Brain microvascular endothelial cell (primary cell): Measurements from ENCODE around the gene CRYBG3.

Experiments
- DNase-seq: peaks from one replicate; pipeline ENCODE4 v3.0.0-alpha.2; 2020
- H3K27ac ChIP-seq: fragments of 250-450 bp; sonication (Bioruptor Pico); 2 replicates; pipeline ENCODE4 v1.5.1; 2020; ENCODE audit warnings: mild to moderate bottlenecking, moderate library complexity
- H3K27me3 ChIP-seq: fragments of 250-450 bp; sonication (Bioruptor Pico); replicated peaks from 2 replicates; pipeline ENCODE4 v1.5.1; 2020; ENCODE audit warnings: mild to moderate bottlenecking
- H3K36me3 ChIP-seq: fragments of 250-450 bp; sonication (Bioruptor Pico); replicated peaks from 2 replicates; pipeline ENCODE4 v1.5.1; 2020; ENCODE audit warnings: mild to moderate bottlenecking
- H3K4me3 ChIP-seq: 2 replicates; pipeline ENCODE4 v1.5.1; 2011; ENCODE audit warnings: low read depth, mild to moderate bottlenecking, control low read depth, low read length, moderate library complexity
- in situ Hi-C: cut with HindIII; loops from 2 replicates; pipeline ENCODE4 v1.10.0; 2017; ENCODE audit warnings: low sequenced_read_pairs, low pct_ligation_motif_present
- TF ChIP-seq, protein P1 (sequence below): IDR thresholded peaks from 2 replicates; pipeline ENCODE4 v1.5.1; 2011; ENCODE audit warnings: low read depth, mild to moderate bottlenecking, moderate library complexity, low read length, control low read depth, inconsistent platforms; ENCODE audit errors: missing control alignments

CRYBG3 gene

GRCh38 chr3:97916576-97916975 is 94.8 kb downstream of the CRYBG3 start:
- DNase-seq = no peak
- no peaks in the 10 kb centered on the region for H3K27me3 ChIP-seq

GRCh38 chr3:97917813-97918536 is 96.2 kb downstream of the CRYBG3 start:
- Histone ChIP-seq H3K36me3 (no peaks in the 10 kb centered on the region), H3K27ac (no peak overlapping the region), H3K27me3 (no peaks in the 10 kb centered on the region), H3K4me3 (no peak overlapping the region)
- in situ Hi-C loops = no loop called here
- DNase-seq = no peak
- TF ChIP-seq, protein P1, sequence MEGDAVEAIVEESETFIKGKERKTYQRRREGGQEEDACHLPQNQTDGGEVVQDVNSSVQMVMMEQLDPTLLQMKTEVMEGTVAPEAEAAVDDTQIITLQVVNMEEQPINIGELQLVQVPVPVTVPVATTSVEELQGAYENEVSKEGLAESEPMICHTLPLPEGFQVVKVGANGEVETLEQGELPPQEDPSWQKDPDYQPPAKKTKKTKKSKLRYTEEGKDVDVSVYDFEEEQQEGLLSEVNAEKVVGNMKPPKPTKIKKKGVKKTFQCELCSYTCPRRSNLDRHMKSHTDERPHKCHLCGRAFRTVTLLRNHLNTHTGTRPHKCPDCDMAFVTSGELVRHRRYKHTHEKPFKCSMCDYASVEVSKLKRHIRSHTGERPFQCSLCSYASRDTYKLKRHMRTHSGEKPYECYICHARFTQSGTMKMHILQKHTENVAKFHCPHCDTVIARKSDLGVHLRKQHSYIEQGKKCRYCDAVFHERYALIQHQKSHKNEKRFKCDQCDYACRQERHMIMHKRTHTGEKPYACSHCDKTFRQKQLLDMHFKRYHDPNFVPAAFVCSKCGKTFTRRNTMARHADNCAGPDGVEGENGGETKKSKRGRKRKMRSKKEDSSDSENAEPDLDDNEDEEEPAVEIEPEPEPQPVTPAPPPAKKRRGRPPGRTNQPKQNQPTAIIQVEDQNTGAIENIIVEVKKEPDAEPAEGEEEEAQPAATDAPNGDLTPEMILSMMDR = no peak

More at GRCh38 chr3:97916576-97916975, 94.8 kb downstream of the CRYBG3 start:
- Histone ChIP-seq H3K27ac (no peak overlapping the region), H3K36me3 (no peaks in the 10 kb centered on the region), H3K4me3 (no peak overlapping the region)
- in situ Hi-C loops = no loop called here
- TF ChIP-seq, protein P1 = no peak

DNA sequence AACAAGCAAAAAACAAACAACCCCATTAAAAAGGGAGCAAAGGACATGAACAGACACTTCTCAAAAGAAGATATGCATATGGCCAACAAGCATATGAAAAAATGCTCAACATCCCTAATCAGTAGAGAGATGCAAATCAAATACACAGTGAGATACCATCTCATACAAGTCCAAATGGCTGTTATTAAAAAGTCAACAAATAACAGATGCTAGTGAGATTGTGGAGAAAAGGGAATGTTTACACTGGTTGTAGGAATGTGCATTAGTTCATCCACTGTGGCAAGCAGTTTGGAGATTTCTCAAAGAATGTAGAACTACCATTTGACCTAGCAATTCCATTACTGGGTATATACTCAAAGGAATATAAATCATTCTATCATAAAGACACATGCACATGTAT is 105.9 kb downstream of the CRYBG3 start:
- Histone ChIP-seq H3K27ac (no peak overlapping the region), H3K36me3 (no peaks in the 10 kb centered on the region), H3K4me3 (no peak overlapping the region), H3K27me3 (no peaks in the 10 kb centered on the region)
- DNase-seq = peak; percentile 24
- in situ Hi-C loops = no loop called here
- TF ChIP-seq, protein P1 = no peak

DNA sequence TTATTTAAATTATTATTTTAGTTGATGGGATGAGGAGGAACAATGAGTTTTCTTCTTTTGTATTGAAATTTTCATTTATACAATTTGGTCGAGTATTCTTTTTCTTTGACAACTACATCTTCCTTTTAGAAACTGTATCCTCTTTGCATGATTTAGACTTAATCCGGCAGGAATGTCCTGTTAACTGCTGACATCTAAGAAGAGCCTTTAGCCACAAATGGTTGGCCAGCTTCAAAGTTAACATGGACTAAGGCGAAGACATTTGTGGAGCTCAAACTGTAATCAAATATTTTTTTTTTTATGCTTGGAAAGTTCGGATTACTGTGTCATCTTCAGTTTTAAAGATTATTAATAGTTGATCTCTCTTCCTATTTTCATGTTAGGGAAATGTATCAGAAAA is 107.2 kb downstream of the CRYBG3 start:
- H3K27me3 ChIP-seq = no peaks in the 10 kb centered on the region
- TF ChIP-seq, protein P1 = no peak
- DNase-seq = no peak
- in situ Hi-C loops = no loop called here
- H3K27ac ChIP-seq = no peak overlapping the region
- no peaks in the 10 kb centered on the region for H3K36me3 ChIP-seq
- H3K4me3 ChIP-seq = no peak overlapping the region

DNA sequence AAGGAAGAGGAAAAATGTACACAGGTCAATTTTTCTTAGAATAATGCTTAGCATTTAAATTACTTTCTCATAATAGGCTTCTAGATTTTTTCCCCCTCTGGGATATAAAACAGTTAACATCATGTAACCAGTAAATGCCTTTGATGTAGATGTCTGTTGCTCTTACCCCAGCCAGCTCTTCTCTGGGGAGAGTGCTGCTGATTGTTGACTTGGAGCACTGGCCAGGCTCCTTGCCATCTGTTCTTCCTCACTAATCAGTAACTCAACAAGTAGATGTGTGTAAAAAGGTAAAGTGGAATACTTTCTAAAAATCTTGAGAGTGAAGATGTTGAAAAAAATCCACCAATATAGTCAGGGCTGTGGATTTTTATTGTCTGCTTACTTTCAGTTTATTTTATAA is 108.2 kb downstream of the CRYBG3 start:
- Histone ChIP-seq H3K27me3 (no peaks in the 10 kb centered on the region), H3K36me3 (no peaks in the 10 kb centered on the region), H3K27ac (no peak overlapping the region), H3K4me3 (no peak overlapping the region)
- DNase-seq = no peak
- TF ChIP-seq, protein P1 = no peak
- in situ Hi-C loops = no loop called here

- TF ChIP-seq, protein P1 = no peak
- Histone ChIP-seq H3K27me3 (no peaks in the 10 kb centered on the region), H3K4me3 (no peak overlapping the region), H3K27ac (no peak overlapping the region), H3K36me3 (no peaks in the 10 kb centered on the region)
- no peak for DNase-seq
- in situ Hi-C loops = no loop called here
These were observed 109.4 kb downstream of the CRYBG3 start for GRCh38 chr3:97931218-97931617.
